CD4-positive, alpha-beta T cell (primary cell): Measurements from ENCODE around the gene SLX9. TPM values are rescaled to one million over a fixed set of nuclear protein-coding genes. Genes with fewer than 3 reads are reported as not detected.

Experiments
- ATAC-seq: fragments of 200-7000 bp; cut with Tn5 transposase; one replicate; pipeline ENCODE4 v1.10.0; 2022; ENCODE audit warnings: mild to moderate bottlenecking; ENCODE audit not compliant: poor library complexity
- CTCF ChIA-PET: fragments of 350-600 bp; sonication (Branson Sonifier 250); formaldehyde crosslinking; loops from one replicate; lab custom pipeline; 2021; ENCODE audit warnings: antibody characterized with exemption, inconsistent platforms; lab: Charles Lee
- POLR2A ChIA-PET: fragments of 350-600 bp; sonication (Branson Sonifier 250); formaldehyde crosslinking; loops from one replicate; lab custom pipeline; 2021; ENCODE audit warnings: antibody characterized with exemption, inconsistent platforms; lab: Charles Lee
- DNase-seq, 14 experiments: peaks; one replicate each; pipeline ENCODE4 v3.0.0-alpha.2; 2013 to 2020; ENCODE audit warnings: mixed read lengths in 2 of 14
- H3K27ac ChIP-seq, 2 donors: one replicate each; pipeline versions ENCODE4 v1.5.1 to v1.7.0; 2013; ENCODE audit warnings: low read length in 2 of 2, low read depth in 1 of 2, mild to moderate bottlenecking in 1 of 2
- H3K27me3 ChIP-seq, 2 experiments: 1 replicate in 1 of 2; 2 replicates in 1 of 2; pipeline versions ENCODE4 v1.6.1 to v1.7.0; 2013; ENCODE audit warnings: low read length in 2 of 2, control low read depth in 1 of 2, mild to moderate bottlenecking in 1 of 2, moderate library complexity in 1 of 2; ENCODE audit not compliant: insufficient read depth in 2 of 2, control insufficient read depth in 1 of 2
- H3K36me3 ChIP-seq: one replicate; pipeline ENCODE4 v1.6.1; 2013; ENCODE audit warnings: low read length, control low read depth; ENCODE audit not compliant: insufficient read depth
- H3K4me1 ChIP-seq: one replicate; pipeline ENCODE4 v1.6.1; 2013; ENCODE audit warnings: low read length, control low read depth; ENCODE audit not compliant: insufficient read depth
- H3K4me3 ChIP-seq: one replicate; pipeline ENCODE4 v1.5.1; 2013; ENCODE audit warnings: mild to moderate bottlenecking, low read length, moderate library complexity
- H3K9me3 ChIP-seq, 2 experiments: 1 replicate in 1 of 2; 2 replicates in 1 of 2; pipeline versions ENCODE4 v1.6.1 to v1.7.0; 2013; ENCODE audit warnings: low read length in 2 of 2, mild to moderate bottlenecking in 2 of 2, control low read depth in 1 of 2, moderate library complexity in 1 of 2; ENCODE audit not compliant: control insufficient read depth in 1 of 2, insufficient read depth in 1 of 2
- H3K27ac Mint-ChIP-seq: one replicate; pipeline ENCODE4 v1.8.0; 2020; ENCODE audit warnings: mixed read lengths
- H3K27me3 Mint-ChIP-seq: one replicate; pipeline ENCODE4 v1.8.0; 2021; ENCODE audit warnings: mixed read lengths
- H3K36me3 Mint-ChIP-seq: one replicate; pipeline ENCODE4 v1.8.0; 2021; ENCODE audit warnings: low read depth, mixed read lengths
- H3K4me1 Mint-ChIP-seq: one replicate; pipeline ENCODE4 v1.8.0; 2021; ENCODE audit warnings: low read depth, mixed read lengths
- H3K4me3 Mint-ChIP-seq: one replicate; pipeline ENCODE4 v1.8.0; 2020; ENCODE audit warnings: mild to moderate bottlenecking, mixed read lengths
- H3K9me3 Mint-ChIP-seq: one replicate; pipeline ENCODE4 v1.8.0; 2020; ENCODE audit warnings: mixed read lengths
- CTCF ChIP-seq: fragments of 200-600 bp; IDR thresholded peaks from one replicate; pipeline ENCODE4 v1.8.0; 2022; ENCODE audit warnings: antibody characterized with exemption, mild to moderate bottlenecking
- intact Hi-C, 2 experiments: fragments of 100-400 bp; cut with DNase I in 1 of 2; cut with micrococcal nuclease in 1 of 2; formaldehyde crosslinking; loops; one replicate each; pipeline versions ENCODE4 v1.15.1 to v1.9.0; 2023 to 2025; cut with DNase I, micrococcal nuclease
- total RNA-seq, 174 experiments: library from RNA in 2 of 174; stranded (reverse) in 2 of 174; gene quantifications; one replicate each; pipeline ENCODE4 v1.2.3 and lab custom pipeline; 2021 to 2026

Gene SLX9
- total RNA-seq, 2 experiments from 2014 or later = 7.7 to 9.1 TPM

DNA sequence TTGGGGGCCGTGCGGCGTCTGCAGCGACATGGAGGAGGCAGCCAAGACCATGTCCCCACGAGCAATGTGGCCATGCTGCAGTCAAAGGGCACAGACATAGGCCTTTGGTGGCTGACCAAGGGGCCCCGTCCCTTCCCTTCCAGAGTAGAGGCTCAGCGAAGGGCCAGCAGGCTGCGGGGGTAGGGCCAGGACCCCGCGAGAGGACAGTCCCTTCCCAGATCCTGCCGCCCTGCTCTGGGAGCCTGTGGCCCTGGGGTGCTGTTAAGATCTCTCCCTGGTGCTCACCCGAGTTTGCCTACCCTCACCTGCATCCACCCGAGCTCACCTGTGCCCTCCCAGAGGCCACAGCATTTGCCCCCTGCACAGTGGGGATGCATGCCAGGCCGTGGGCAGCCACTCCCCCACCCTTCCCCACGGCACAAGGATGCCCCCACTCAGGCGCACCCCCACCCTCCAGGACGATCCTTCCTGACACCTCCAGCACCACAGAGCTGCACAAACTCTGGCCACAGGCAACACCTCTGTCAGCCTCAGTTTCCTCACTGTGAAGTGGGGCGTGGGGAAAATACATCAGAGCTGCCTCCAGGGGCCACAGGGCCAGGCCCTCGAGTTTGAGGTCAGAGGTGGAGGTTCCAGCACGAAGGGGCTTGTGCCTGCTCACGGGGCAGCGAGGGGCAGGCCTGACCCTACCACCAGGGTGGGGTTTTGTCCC lies 34.7 kb upstream of the SLX9 start:
- Mint-ChIP-seq H3K36me3 (peaks cover 80% of the 10 kb centered on the region), H3K27me3 (no peaks in the 10 kb centered on the region), H3K4me1 (peaks cover 34% of the 10 kb centered on the region), H3K4me3 (no peak overlapping the region), H3K27ac (peak overlapping the region; percentile 42), H3K9me3 (no peaks in the 10 kb centered on the region)
- peaks cover 58% of the 10 kb centered on the region for H3K4me1 ChIP-seq
- no peak for TF ChIP-seq CTCF
- H3K9me3 ChIP-seq = no peaks in the 10 kb centered on the region
- H3K27ac ChIP-seq = peak overlapping the region in 1 of 2 donors; percentile 52
- H3K4me3 ChIP-seq = no peak overlapping the region
- DNase-seq (no peak), ATAC-seq (no peak)
- POLR2A ChIA-PET = interaction anchor here (1.3 to 3.4 kb wide), 2 partner anchors 16 to 22 kb away, joined by 4 to 19 read pairs; partner anchors contain the start of gene ITGB2
- intact Hi-C loops = no loop called here
- H3K27me3 ChIP-seq = no peaks in the 10 kb centered on the region
- peaks cover 96% of the 10 kb centered on the region for H3K36me3 ChIP-seq
- CTCF ChIA-PET = no interaction called here

- intact Hi-C loops = no loop called here
- POLR2A ChIA-PET = interaction anchor here (1.3 to 3.4 kb wide), 2 partner anchors 15 to 22 kb away, joined by 4 to 19 read pairs; partner anchors contain the start of gene ITGB2
- Mint-ChIP-seq H3K27me3 (no peaks in the 10 kb centered on the region), H3K4me1 (peaks cover 34% of the 10 kb centered on the region), H3K36me3 (peaks cover 74% of the 10 kb centered on the region), H3K27ac (no peak overlapping the region), H3K9me3 (no peaks in the 10 kb centered on the region), H3K4me3 (no peak overlapping the region)
- no peak for DNase-seq
- Histone ChIP-seq H3K27ac (peak overlapping the region in 1 of 2 donors; percentile 52), H3K27me3 (no peaks in the 10 kb centered on the region), H3K4me1 (peaks cover 63% of the 10 kb centered on the region), H3K9me3 (no peaks in the 10 kb centered on the region), H3K4me3 (no peak overlapping the region), H3K36me3 (peaks cover 96% of the 10 kb centered on the region)
- CTCF ChIA-PET = no interaction called here
- ATAC-seq = no peak
- TF ChIP-seq CTCF = no peak
Measured at GRCh38 chr21:44905728-44906090, 34.1 kb upstream of the SLX9 start.

GRCh38 chr21:44907225-44907965 lies 32.4 kb upstream of the SLX9 start:
- POLR2A ChIA-PET = interaction anchor here (1.4 to 3.4 kb wide), 7 partner anchors 9 to 34 kb away, joined by 4 to 19 read pairs (median 4); partner anchors contain the start of genes ITGB2 and PTTG1IP

More at GRCh38 chr21:44907225-44907965, 32.4 kb upstream of the SLX9 start:
- ATAC-seq (no peak), DNase-seq (no peak)
- Mint-ChIP-seq H3K9me3 (no peaks in the 10 kb centered on the region), H3K27me3 (no peaks in the 10 kb centered on the region), H3K36me3 (peaks cover 70% of the 10 kb centered on the region), H3K27ac (peak overlapping the region; percentile 88), H3K4me1 (peaks cover 49% of the 10 kb centered on the region), H3K4me3 (no peak overlapping the region)
- CTCF ChIA-PET = interaction anchor here (1.5 to 1.8 kb wide), 2 partner anchors 12 to 15 kb away, joined by 3 to 4 read pairs; no protein-coding TSS in a partner anchor
- intact Hi-C loops = no loop called here
- Histone ChIP-seq H3K4me3 (no peak overlapping the region), H3K27me3 (no peaks in the 10 kb centered on the region), H3K9me3 (no peaks in the 10 kb centered on the region), H3K36me3 (peaks cover 83% of the 10 kb centered on the region), H3K27ac (peak overlapping the region; percentile 49 to 52), H3K4me1 (peaks cover 80% of the 10 kb centered on the region)
- TF ChIP-seq CTCF = no peak
